HG02588 (cell line): ENCODE data around the gene OPA1.

ENCODE experiments used
- ATAC-seq: cut with Tn5 transposase; IDR thresholded peaks from one replicate; pipeline ENCODE4 v1.9.1; 2021; ENCODE audit warnings: mild to moderate bottlenecking, moderate library complexity; ENCODE audit not compliant: unreplicated experiment

The OPA1 gene

GRCh38 chr3:193641440-193641775 is 48.4 kb downstream of the OPA1 start:
- no peak for ATAC-seq

GRCh38 chr3:193645806-193646205 is 52.8 kb downstream of the OPA1 start:
- no peak for ATAC-seq

- no peak for ATAC-seq
Observed at GRCh38 chr3:193648542-193649076, 55.6 kb downstream of the OPA1 start.

- ATAC-seq, result no peak
Observed at GRCh38 chr3:193650585-193650984, 57.6 kb downstream of the OPA1 start.

GRCh38 chr3:193655831-193656433 is 62.9 kb downstream of the OPA1 start:
- no peak for ATAC-seq

DNA sequence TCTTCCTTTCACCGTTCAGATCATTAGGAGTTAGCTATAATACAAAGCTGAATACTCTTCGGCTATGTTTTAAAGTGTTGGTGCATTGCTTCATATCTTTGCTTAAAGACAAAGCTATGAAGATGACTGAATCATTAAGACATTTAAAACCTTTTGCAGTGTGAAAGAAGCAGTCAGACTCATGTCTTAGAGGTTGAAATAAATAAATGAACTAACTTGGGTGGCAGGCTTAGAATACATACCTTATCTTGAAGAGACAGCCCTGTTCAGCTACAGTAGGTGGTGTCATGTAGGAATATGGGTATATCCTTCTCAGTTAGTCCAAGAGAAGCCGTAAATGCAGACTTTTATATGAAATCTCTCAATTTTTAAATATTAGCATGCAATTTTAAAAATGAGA is 63.4 kb downstream of the OPA1 start:
- no peak for ATAC-seq

DNA sequence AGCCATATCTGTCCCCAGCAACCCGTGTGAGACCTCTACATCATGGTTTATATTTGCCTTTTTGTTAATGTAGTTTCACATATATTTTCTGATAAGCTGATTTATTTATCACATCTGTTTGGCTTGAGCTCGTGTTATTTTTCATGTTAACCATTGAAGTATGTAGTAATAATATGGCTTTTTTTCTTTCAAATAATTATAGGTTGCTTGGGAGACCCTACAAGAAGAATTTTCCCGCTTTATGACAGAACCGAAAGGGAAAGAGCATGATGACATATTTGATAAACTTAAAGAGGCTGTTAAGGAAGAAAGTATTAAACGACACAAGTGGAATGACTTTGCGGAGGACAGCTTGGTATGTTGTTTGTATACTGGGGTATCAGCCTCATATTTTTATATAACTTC is 63.9 kb downstream of the OPA1 start:
- ATAC-seq, result no peak

- ATAC-seq, result no peak
Observed at GRCh38 chr3:193660171-193660570, 67.2 kb downstream of the OPA1 start.

- ATAC-seq, result no peak
Observed at GRCh38 chr3:193660698-193661411, 67.8 kb downstream of the OPA1 start.

- no peak for ATAC-seq
Observed at GRCh38 chr3:193662757-193663322, 69.8 kb downstream of the OPA1 start.

GRCh38 chr3:193665370-193665989 is 72.5 kb downstream of the OPA1 start:
- no peak for ATAC-seq

- no peak for ATAC-seq
Observed at GRCh38 chr3:193673845-193674244, 80.8 kb downstream of the OPA1 start.

- ATAC-seq, result no peak
Observed at GRCh38 chr3:193674714-193675113, 81.7 kb downstream of the OPA1 start.

- no peak for ATAC-seq
Observed at GRCh38 chr3:193677734-193678133, 84.7 kb downstream of the OPA1 start.

- no peak for ATAC-seq
Observed at GRCh38 chr3:193680220-193680619, 87.2 kb downstream of the OPA1 start.

DNA sequence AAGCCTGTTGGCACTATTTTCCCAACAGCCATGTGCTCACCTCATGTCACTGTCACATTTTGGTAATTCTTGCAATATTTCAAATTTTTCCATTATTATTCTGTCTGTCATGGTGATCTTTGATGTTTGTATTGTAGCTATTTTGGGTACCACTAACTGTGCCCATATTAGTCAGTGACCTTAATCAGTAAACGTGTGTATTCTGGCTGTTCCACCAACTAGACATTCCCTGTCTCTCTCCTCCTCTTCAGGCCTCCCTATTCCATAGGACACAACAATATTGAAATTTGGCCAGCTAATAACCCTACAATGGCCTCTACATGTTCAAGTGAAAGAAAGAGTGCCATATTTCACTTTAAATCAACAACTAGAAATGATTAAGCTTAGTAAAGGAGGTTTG is 88.6 kb downstream of the OPA1 start:
- ATAC-seq, result no peak

DNA sequence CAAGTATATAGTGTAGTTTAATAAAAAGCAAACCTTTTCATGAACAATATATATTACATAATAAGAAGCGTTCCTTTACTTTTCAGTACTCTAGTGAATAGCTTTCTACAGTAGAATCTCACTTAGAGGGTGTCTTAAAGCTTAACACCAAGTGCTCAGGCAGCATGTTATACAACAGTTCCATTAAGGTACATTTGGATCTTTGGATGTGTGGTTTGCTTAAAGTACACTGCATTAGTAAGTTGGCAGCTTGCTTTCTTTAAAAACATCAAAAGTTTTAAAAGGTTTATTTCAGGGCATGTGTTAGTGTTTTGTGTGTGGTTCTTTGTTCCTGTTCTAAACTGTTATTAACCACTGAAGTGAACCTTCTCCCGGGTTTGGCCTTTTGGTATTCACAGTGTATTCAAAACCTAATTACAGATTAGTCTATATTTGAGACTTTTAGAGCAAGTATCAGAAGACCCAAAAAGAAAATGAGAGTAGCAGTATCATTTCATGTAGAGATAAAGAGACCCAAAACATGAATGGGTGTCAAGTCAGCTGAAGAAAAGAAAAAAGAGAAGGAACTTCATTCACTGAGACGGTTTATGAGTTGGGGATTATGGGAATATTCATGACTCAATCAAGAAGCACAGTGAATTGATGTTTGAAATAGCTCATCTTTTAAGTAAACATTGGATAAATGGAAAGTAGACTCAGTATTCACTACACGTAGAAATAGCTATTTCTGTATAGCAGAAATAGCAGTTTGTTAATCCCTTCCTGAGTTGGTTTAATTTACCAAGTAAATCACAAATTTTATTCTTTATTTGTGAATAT is 93.9 kb downstream of the OPA1 start:
- ATAC-seq, result no peak

- ATAC-seq, result no peak
Observed at GRCh38 chr3:193688834-193689714, 96.1 kb downstream of the OPA1 start.

GRCh38 chr3:193693774-193694173 is 100.8 kb downstream of the OPA1 start:
- peak; percentile 62 for ATAC-seq
